Measurements from ENCODE around the gene CECR2.

The CECR2 gene

DNA sequence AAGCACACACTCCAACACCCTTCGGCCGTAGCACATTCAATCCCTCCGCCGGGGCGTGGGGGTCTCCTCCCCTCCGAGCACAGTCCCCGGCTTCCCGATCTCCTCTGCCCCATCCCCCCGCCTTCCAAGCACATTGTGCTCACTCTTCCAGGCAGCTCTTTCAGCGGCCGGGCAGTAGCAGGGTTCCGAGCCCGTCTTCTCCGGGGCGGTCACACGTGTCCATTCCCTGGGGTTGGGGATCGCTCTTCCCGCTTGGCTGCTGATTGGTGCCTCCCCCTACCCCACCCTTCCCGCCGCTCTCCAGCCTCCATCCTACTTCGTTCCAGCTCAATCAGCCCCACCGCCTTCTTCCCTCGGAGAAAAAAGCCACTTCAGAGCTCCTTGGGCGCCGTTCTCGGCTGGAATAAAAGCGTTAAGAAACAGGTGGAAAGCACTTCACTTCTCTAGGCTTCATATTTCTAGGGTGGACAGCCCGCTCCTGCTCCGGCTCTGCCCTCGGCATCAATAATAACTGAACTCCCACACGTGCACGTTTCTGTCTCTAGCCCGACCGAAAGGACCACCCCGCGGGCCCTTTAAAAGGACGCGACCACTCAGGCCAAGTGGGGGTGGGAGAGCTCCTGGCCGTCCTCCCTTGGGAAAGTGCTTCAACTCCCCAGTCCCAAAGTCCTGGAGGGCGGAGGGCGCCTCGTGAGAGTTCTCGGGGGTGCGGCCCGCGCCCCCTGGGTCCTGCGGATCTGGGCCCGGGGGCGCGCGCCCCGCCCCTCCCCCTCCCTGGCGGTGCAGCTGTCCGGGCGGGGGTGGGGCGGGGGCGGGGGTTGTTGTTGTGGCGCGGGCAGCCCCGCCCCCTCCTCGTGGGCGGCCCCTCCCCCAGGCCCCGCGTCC lies 464 bp upstream of the CECR2 start:
- peak; percentile 71 for DNase-seq

DNA sequence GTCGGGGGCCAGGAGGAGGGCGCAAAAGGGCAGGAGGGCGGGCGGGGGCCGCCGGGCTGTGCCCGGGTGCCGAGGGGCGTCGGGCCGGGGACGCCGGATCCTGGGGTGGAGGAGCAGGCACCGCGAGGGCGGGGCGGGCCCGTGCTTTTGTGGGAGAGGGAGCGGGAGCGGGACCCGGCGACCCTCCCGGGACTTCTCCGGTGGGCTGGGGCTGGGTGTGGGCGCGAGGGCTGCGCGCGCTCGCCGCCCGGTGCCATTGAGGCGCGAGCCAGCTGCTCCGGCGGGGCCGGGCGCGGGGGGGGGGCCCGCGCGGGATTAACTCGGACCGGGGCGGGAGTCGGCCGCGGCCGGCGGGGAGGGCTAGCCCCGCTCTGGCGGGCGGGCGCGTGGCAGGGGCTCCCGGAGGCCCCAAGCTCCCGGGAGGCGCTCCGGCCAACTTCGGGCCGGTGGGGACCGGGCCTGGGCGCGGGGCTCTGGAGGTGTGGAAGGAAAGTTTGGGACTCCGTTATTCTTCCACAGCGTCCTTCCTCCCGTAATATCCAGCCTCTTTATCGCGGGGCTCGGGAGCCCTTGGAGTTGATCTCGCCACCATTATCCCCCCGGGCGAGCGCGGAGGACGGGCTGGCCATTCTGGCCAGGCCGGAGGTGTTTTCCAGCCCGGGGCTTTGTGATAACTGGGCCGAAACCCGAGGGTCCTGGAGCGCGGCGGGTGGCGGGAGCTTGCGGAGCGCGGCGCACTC lies 936 bp downstream of the CECR2 start:
- no peak for DNase-seq

- DNase-seq: no peak
Measured at GRCh38 chr22:17370766-17371432, 1.6 kb downstream of the CECR2 start.

DNA sequence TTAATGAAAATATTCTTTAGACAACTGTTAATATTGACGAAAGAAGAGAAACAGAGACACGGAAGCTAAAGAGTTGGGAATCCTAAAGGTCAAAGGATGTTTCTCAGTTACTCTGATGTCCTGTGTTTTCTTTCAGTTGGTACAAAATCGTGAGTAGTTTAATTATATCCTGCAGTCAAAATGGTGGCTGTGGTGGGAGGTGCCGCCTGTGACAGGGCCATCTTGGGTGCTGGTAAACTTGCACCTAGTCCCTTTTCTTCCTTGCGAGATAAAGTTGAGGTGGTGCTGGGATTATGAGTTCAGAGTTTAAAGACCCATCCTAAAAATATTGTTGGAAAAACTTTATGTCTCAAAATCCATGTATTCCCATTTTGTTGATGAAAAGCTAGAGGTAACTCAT lies 2.2 kb downstream of the CECR2 start:
- DNase-seq: no peak

GRCh38 chr22:17373855-17374254 lies 4.6 kb downstream of the CECR2 start:
- no peak for DNase-seq

DNA sequence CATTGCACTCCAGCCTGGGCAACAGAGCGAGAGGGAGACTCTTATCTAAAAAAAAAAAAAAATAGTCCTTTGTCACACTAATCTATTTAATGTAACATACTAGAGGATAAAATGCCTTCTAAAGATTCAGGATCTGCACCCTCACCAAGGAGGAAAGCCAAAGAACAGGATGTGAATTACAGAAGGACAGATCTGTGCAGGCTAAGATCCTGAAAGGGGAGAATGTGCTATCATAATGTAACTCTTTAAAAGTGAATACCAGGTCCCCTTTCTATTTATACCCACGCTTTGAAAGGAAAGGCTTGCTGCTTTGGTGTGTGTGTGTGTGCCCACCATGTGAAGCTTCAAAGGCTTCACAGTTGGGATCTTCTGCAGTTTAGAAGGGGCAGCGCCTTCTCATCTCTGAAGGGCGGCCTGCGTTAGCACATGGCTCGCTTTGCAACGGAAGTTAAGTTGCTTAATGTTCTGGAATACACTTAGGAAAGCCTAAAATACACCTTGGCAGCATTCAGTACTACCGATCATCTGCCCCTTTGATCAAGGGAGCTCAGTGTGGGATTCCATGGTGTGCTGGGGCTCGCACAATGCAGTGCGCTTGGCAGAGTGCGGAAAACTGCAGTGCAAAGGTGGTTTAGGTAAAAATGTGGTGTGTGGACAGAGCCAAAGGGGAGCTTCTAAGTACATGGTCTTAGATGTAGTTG lies 6.8 kb downstream of the CECR2 start:
- no peak for DNase-seq

GRCh38 chr22:17376950-17377349 lies 7.7 kb downstream of the CECR2 start:
- no peak for DNase-seq

DNA sequence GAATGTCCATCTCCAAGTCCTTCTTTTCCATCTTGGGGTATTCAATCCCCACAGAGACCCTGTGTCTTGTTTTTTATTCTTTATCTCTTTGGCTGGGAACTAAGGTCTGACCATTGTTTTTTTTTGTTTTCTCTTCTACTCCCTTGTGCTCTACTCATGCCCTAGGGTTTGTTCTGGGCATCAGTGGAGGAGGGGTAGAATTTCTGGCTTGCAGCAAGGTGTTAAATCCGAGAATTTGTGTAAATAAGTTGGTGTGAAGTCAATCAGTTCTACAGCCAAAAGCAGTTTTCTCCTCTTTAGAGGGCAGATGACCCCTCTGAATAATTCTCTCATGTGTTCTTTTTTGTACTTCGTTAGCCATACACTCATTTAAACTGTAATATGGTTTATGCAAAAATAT lies 10.7 kb downstream of the CECR2 start:
- DNase-seq: no peak

DNA sequence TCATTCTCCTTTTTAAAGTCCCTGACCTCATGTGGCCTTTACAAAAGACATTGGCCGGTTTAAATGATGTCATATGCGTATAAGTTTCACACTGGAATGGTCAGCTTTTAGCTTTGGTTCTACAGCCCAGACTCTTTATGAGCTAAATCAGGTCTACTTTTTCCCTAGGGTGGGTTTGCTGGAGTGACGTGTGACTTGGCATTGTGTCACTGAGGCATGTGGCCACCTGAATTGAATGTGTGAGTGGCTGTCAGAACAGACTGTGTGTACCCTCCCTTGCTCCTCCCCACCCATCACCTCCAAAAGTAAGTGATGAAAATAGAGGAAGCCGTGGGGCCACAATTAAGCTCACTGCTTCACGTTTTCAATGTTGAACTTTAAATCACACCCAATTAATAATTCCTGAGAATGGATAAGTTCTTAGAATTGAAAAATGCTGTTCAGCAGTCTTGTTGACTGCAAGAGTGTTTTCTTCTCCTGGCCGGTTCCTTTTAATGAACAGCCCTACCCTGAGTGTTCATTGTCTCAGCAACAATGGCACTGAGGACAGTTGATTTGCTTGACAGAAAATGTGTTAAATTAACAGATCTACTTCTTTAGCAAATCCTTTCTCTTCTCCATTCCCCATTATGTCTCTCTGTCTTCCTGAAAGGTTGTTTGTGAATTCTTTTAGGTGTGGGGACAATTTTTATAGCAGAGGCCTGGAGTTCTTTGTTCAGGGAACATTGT lies 11.3 kb downstream of the CECR2 start:
- DNase-seq: no peak

DNA sequence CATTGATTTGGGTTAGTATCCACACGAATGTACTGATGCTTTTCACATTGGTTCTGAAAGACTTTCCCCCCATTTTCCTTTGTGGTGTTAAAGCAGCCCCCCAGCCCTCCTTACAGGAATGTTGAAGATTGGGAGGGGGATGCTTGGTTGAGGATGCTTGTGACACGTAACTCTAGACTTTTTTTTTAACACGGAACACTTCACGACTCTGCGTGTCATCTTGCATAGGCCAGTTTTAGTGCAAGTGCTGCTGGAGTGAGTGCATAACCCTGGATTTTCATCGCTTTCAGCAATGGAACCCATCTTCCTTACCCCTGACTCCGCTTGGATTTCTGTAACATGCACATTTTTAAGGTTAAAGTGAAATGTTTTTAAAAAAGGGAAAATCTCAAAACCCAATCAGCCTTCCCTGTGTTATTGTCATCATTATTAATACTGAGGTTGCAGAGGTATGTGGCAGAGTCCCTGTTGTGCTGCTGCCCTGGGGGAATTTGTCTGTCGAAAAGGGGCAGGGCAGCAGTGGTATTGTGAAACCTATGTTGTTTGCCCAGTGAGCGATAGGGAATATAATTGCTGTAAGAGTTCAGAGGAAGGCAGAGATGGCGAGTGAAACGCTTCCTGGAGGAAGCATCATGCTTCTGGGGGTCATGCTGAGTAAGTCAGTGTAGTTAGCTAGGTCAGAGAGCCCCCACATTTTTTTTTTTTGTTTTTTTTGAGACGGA lies 12.1 kb downstream of the CECR2 start:
- no peak for DNase-seq

DNA sequence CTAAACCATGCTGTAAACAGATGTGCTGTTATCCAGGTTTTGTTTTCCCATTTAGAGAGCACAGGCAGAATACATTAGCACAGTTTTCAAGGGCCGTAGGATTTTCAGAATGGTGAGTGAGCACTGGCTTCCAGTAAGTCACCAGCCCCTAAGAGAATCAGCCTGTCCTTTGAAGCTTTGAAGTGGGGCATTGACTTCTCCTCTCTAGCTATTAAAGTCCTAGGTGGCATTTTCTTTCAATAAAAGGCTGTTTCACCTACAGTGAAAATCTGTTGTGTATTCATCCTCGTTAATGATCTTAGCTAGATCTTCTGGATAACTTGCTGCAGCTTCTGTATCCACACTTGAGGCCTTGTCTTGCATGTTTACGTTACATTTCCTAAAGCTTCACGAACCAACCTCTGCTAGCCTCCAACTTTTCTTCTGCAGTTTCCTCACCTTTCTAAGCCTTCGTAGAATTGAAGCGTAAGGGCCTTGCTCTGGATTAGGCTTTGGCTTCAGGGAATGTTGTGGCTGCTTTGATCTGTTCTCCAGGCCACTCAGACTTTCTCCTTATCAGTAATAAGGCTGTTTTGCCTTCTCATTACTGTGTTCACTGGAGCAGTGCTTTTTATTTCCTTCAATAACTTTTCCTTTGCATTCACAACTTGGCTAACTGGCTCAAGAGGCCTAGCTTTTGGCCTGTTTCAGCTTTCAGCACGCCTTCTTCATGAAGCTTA lies 15.5 kb downstream of the CECR2 start:
- DNase-seq: no peak

- no peak for DNase-seq
Measured at GRCh38 chr22:17387356-17387755, 18.1 kb downstream of the CECR2 start.

DNA sequence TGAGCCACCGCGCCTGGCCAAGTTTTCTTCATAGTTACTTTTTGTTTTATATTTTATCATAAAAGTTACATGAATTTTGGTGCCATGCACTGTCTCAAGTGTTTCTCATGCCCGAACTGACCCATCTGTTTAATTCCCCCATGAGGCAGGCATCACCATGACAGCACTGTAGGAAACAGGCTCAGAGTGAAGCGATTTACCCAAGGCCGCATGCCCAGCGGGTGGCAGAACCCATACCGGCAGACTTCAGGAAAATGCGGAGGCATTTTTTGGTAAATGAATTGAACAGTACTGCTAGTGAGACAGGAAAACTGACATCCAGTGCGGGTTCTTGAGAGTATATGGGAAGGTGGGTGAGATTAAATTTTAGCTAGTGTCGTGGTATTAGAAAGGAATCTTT lies 19.0 kb downstream of the CECR2 start:
- DNase-seq: no peak

- no peak for DNase-seq
Measured at GRCh38 chr22:17390087-17390486, 20.8 kb downstream of the CECR2 start.

- DNase-seq: no peak
Measured at GRCh38 chr22:17396516-17396915, 27.3 kb downstream of the CECR2 start.

GRCh38 chr22:17397756-17398547 lies 28.7 kb downstream of the CECR2 start:
- DNase-seq: no peak

GRCh38 chr22:17400305-17400704 lies 31.0 kb downstream of the CECR2 start:
- DNase-seq: no peak

- no peak for DNase-seq
Measured at GRCh38 chr22:17401728-17402127, 32.5 kb downstream of the CECR2 start.

DNA sequence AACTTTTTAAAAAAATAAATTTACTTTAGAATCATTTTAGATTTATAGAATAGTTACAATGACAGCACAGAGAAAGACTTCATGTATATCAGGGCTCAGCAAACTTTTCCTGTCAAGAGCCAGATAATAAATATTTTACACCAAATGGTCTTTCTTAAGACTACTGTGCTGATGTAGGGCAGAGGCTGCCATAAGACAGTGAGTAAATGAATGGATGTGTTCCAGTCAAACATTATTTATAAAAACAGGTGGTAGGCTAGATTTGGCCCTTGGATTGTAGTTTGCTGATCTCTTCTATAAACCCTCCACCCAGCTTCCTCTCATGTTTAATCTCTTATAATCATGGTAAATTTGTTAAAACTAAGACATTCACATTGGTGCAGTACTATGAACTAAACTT lies 33.0 kb downstream of the CECR2 start:
- DNase-seq: no peak

DNA sequence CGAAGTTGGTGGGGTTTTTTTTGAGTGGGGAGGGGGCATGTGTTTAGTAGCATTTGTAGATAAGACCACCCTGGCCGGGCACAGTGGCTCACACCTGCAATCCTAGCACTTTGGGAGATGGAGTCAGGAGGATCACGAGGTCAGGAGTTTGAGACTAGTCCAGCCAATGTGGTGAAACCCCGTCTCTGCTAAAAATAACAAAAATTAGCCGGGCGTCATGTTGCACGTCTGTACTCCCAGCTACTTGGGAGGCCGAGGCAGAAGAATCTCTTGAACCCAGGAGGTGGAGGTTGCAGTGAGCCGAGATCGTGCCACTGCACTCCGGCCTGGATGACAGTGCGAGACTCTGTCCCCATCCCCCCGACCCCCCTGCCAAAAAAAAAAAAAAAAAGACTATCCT lies 34.6 kb downstream of the CECR2 start:
- DNase-seq: no peak
